ENCODE measurements around the gene CYTH4.
"Not testable (repeated sequence)": the region's sequence is repeated elsewhere in the genome, so short reads cannot be mapped to it uniquely, and the experiment has no call there.

CYTH4 gene

GRCh38 chr22:37249986-37250385 is 32.3 kb upstream of the CYTH4 start:
- DNase-seq (ENCODE audit: low read depth in 3 of 3), result no peak

GRCh38 chr22:37251836-37252235 is 30.5 kb upstream of the CYTH4 start:
- not testable (repeated sequence) for DNase-seq (ENCODE audit: low read depth in 3 of 3)

- DNase-seq (ENCODE audit: low read depth in 3 of 3), result no peak
These were observed 29.1 kb upstream of the CYTH4 start for GRCh38 chr22:37253126-37253660.

GRCh38 chr22:37254209-37254866 is 28.0 kb upstream of the CYTH4 start:
- DNase-seq (ENCODE audit: low read depth in 3 of 3), result no peak

- no peak for DNase-seq (ENCODE audit: low read depth in 3 of 3)
These were observed 27.5 kb upstream of the CYTH4 start for GRCh38 chr22:37254867-37255233.

- no peak for DNase-seq (ENCODE audit: low read depth in 3 of 3)
These were observed 26.7 kb upstream of the CYTH4 start for GRCh38 chr22:37255558-37256006.

GRCh38 chr22:37256075-37256726 is 26.1 kb upstream of the CYTH4 start:
- no peak for DNase-seq (ENCODE audit: low read depth in 3 of 3)

GRCh38 chr22:37258005-37258752 is 24.1 kb upstream of the CYTH4 start:
- no peak for DNase-seq (ENCODE audit: low read depth in 3 of 3)

- DNase-seq (ENCODE audit: low read depth in 3 of 3), result no peak
These were observed 23.4 kb upstream of the CYTH4 start for GRCh38 chr22:37258753-37259401.

GRCh38 chr22:37259540-37260029 is 22.7 kb upstream of the CYTH4 start:
- DNase-seq (ENCODE audit: low read depth in 3 of 3), result no peak

- DNase-seq (ENCODE audit: low read depth in 3 of 3), result no peak
These were observed 22.0 kb upstream of the CYTH4 start for GRCh38 chr22:37260155-37260795.

GRCh38 chr22:37260901-37261336 is 21.4 kb upstream of the CYTH4 start:
- peak in 1 of 3 experiments; percentile 58 for DNase-seq (ENCODE audit: low read depth in 3 of 3)

GRCh38 chr22:37262346-37262745 is 20.0 kb upstream of the CYTH4 start:
- no peak for DNase-seq (ENCODE audit: low read depth in 3 of 3)

GRCh38 chr22:37263966-37264887 is 18.1 kb upstream of the CYTH4 start:
- no peak for DNase-seq (ENCODE audit: low read depth in 3 of 3)

GRCh38 chr22:37266581-37267134 is 15.7 kb upstream of the CYTH4 start:
- no peak for DNase-seq (ENCODE audit: low read depth in 3 of 3)

GRCh38 chr22:37267135-37267587 is 15.1 kb upstream of the CYTH4 start:
- peak; percentile 38 to 62 (median 43) for DNase-seq (ENCODE audit: low read depth in 3 of 3)

GRCh38 chr22:37267661-37268413 is 14.5 kb upstream of the CYTH4 start:
- DNase-seq (ENCODE audit: low read depth in 3 of 3), result no peak

- DNase-seq (ENCODE audit: low read depth in 3 of 3), result no peak
These were observed 12.2 kb upstream of the CYTH4 start for GRCh38 chr22:37269936-37270678.

All from stimulated activated CD4-positive, alpha-beta T cell treated with anti-CD3 and anti-CD28 coated beads, TNF-alpha, amount 100 ng/mL, for 24 hours (primary cell).